ENCODE results near the gene C1QTNF12.

C1QTNF12 gene

GRCh38 chr1:1226566-1227362, 19.8 kb downstream of the C1QTNF12 start:
- DNase-seq: no peak

GRCh38 chr1:1225913-1226312, 20.6 kb downstream of the C1QTNF12 start:
- no peak for DNase-seq

GRCh38 chr1:1225238-1225845, 21.2 kb downstream of the C1QTNF12 start:
- no peak for DNase-seq

GRCh38 chr1:1223891-1224290, 22.6 kb downstream of the C1QTNF12 start:
- DNase-seq: no peak

GRCh38 chr1:1223321-1223720, 23.2 kb downstream of the C1QTNF12 start:
- DNase-seq: no peak

GRCh38 chr1:1222575-1223225, 23.8 kb downstream of the C1QTNF12 start:
- no peak for DNase-seq

GRCh38 chr1:1221887-1222574, 24.5 kb downstream of the C1QTNF12 start:
- no peak for DNase-seq

GRCh38 chr1:1220197-1220596, 26.3 kb downstream of the C1QTNF12 start:
- DNase-seq: no peak

- DNase-seq: no peak
Measured at GRCh38 chr1:1219341-1219740, 27.2 kb downstream of the C1QTNF12 start.

- no peak for DNase-seq
Measured at GRCh38 chr1:1218524-1219200, 27.9 kb downstream of the C1QTNF12 start.

GRCh38 chr1:1217621-1218523, 28.6 kb downstream of the C1QTNF12 start:
- peak; percentile 4 for DNase-seq

- no peak for DNase-seq
Measured at GRCh38 chr1:1216770-1217620, 29.5 kb downstream of the C1QTNF12 start.

GRCh38 chr1:1215881-1216605, 30.5 kb downstream of the C1QTNF12 start:
- no peak for DNase-seq

- DNase-seq: no peak
Measured at GRCh38 chr1:1215080-1215676, 31.3 kb downstream of the C1QTNF12 start.

GRCh38 chr1:1213345-1214265, 32.9 kb downstream of the C1QTNF12 start, which contains the start of gene TNFRSF4:
TSS of gene TNFRSF4 (minus strand) at chr1:1214153. CDS start at chr1:1214127, 26 bp downstream.
- DNase-seq: no peak

- no peak for DNase-seq
Measured at GRCh38 chr1:1212780-1213344, 33.7 kb downstream of the C1QTNF12 start.

GRCh38 chr1:1211541-1212441, 34.7 kb downstream of the C1QTNF12 start:
- no peak for DNase-seq

Data from NCI-H1694 treated with DMSO at 0.1 percent for 48 hours (cell line).